GM18858 (cell line): ENCODE results near the gene GABBR2.

ENCODE experiments used
- ATAC-seq: cut with Tn5 transposase; IDR thresholded peaks from one replicate; pipeline ENCODE4 v1.9.1; 2021; ENCODE audit not compliant: unreplicated experiment

The GABBR2 gene

GRCh38 chr9:98247831-98248657 is 460.7 kb downstream of the GABBR2 start:
- no peak for ATAC-seq

GRCh38 chr9:98242426-98242825 is 466.3 kb downstream of the GABBR2 start:
- ATAC-seq: no peak

GRCh38 chr9:98241357-98242300 is 467.1 kb downstream of the GABBR2 start:
- no peak for ATAC-seq

- ATAC-seq: no peak
Observed at GRCh38 chr9:98240475-98240874, 468.3 kb downstream of the GABBR2 start.
